ENCODE results near the gene MYL12B.

DNA sequence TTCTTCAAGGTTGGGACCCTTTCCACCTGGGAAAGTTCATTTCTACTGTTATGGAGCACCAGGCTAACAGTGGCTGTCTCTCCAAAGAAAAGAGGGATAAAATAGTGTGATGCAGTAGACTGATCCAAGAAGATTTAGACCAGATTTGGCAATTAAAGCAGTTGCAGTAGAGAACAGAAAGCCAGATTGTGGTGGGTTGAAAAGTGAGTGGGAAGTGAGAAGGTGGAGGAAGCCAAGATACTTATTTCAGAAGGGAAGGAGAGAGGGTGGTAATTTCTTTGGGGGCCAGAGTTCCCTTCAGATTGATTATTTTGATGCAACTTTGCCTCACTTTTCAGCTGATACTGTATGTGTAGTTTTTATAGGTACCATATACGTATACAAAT lies 8.0 kb downstream of the MYL12B start:
- TF ChIP-seq SRF (IDR thresholded peaks at IDR 0.05; ENCODE audit: low read depth, low read length), result no peak
- TF ChIP-seq, protein P1, sequence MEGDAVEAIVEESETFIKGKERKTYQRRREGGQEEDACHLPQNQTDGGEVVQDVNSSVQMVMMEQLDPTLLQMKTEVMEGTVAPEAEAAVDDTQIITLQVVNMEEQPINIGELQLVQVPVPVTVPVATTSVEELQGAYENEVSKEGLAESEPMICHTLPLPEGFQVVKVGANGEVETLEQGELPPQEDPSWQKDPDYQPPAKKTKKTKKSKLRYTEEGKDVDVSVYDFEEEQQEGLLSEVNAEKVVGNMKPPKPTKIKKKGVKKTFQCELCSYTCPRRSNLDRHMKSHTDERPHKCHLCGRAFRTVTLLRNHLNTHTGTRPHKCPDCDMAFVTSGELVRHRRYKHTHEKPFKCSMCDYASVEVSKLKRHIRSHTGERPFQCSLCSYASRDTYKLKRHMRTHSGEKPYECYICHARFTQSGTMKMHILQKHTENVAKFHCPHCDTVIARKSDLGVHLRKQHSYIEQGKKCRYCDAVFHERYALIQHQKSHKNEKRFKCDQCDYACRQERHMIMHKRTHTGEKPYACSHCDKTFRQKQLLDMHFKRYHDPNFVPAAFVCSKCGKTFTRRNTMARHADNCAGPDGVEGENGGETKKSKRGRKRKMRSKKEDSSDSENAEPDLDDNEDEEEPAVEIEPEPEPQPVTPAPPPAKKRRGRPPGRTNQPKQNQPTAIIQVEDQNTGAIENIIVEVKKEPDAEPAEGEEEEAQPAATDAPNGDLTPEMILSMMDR (IDR thresholded peaks at IDR 0.05; ENCODE audit: control extremely low read depth in 1 of 3, insufficient read depth in 1 of 3, low read depth in 1 of 3, low read length in 3 of 3), result no peak
- TF ChIP-seq CHD1 (IDR thresholded peaks at IDR 0.05; ENCODE audit: low read depth, low read length), result no peak
- TF ChIP-seq POLR2A (IDR thresholded peaks at IDR 0.05; ENCODE audit: control extremely low read depth in 1 of 2, low read depth in 2 of 2, low read length in 2 of 2), result no peak
- TF ChIP-seq NRF1 (IDR thresholded peaks at IDR 0.05; ENCODE audit: low read depth, low read length), result no peak
- TF ChIP-seq CHD2 (IDR thresholded peaks at IDR 0.05; ENCODE audit: low read length), result no peak
- TF ChIP-seq KDM5A (IDR thresholded peaks at IDR 0.05; ENCODE audit: low read length), result no peak
- no peak for TF ChIP-seq BACH1 (IDR thresholded peaks at IDR 0.05; ENCODE audit: low read length)
- no peak for TF ChIP-seq YY1 (IDR thresholded peaks at IDR 0.05; ENCODE audit: low read depth, low read length)
- TF ChIP-seq SP1 (IDR thresholded peaks at IDR 0.05; ENCODE audit: low read depth, low read length), result no peak
- TF ChIP-seq POLR2AphosphoS5 (IDR thresholded peaks at IDR 0.05; ENCODE audit: low read depth, low read length), result no peak
- TF ChIP-seq FOSL1 (IDR thresholded peaks at IDR 0.05; ENCODE audit: insufficient read depth, low read depth, low read length), result no peak
- no peak for TF ChIP-seq RXRA (IDR thresholded peaks at IDR 0.05; ENCODE audit: insufficient read depth, low read depth, low read length)

All from H1 (cell line).